CD4-positive, alpha-beta T cell (primary cell): ENCODE results near the gene SLC35A5. TPM values are rescaled to one million over a fixed set of nuclear protein-coding genes. Genes with fewer than 3 reads are reported as not detected.

Experiments used
- ATAC-seq: fragments of 200-7000 bp; cut with Tn5 transposase; one replicate; pipeline ENCODE4 v1.10.0; 2022; ENCODE audit warnings: mild to moderate bottlenecking; ENCODE audit not compliant: poor library complexity
- CTCF ChIA-PET: fragments of 350-600 bp; sonication (Branson Sonifier 250); formaldehyde crosslinking; loops from one replicate; lab custom pipeline; 2021; ENCODE audit warnings: antibody characterized with exemption, inconsistent platforms; lab: Charles Lee
- POLR2A ChIA-PET: fragments of 350-600 bp; sonication (Branson Sonifier 250); formaldehyde crosslinking; loops from one replicate; lab custom pipeline; 2021; ENCODE audit warnings: antibody characterized with exemption, inconsistent platforms; lab: Charles Lee
- DNase-seq, 14 experiments: peaks; one replicate each; pipeline ENCODE4 v3.0.0-alpha.2; 2013 to 2020; ENCODE audit warnings: mixed read lengths in 2 of 14
- H3K27ac ChIP-seq, 2 donors: one replicate each; pipeline versions ENCODE4 v1.5.1 to v1.7.0; 2013; ENCODE audit warnings: low read length in 2 of 2, low read depth in 1 of 2, mild to moderate bottlenecking in 1 of 2
- H3K27me3 ChIP-seq, 2 experiments: 1 replicate in 1 of 2; 2 replicates in 1 of 2; pipeline versions ENCODE4 v1.6.1 to v1.7.0; 2013; ENCODE audit warnings: low read length in 2 of 2, control low read depth in 1 of 2, mild to moderate bottlenecking in 1 of 2, moderate library complexity in 1 of 2; ENCODE audit not compliant: insufficient read depth in 2 of 2, control insufficient read depth in 1 of 2
- H3K36me3 ChIP-seq: one replicate; pipeline ENCODE4 v1.6.1; 2013; ENCODE audit warnings: low read length, control low read depth; ENCODE audit not compliant: insufficient read depth
- H3K4me1 ChIP-seq: one replicate; pipeline ENCODE4 v1.6.1; 2013; ENCODE audit warnings: low read length, control low read depth; ENCODE audit not compliant: insufficient read depth
- H3K4me3 ChIP-seq: one replicate; pipeline ENCODE4 v1.5.1; 2013; ENCODE audit warnings: mild to moderate bottlenecking, low read length, moderate library complexity
- H3K9me3 ChIP-seq, 2 experiments: 1 replicate in 1 of 2; 2 replicates in 1 of 2; pipeline versions ENCODE4 v1.6.1 to v1.7.0; 2013; ENCODE audit warnings: low read length in 2 of 2, mild to moderate bottlenecking in 2 of 2, control low read depth in 1 of 2, moderate library complexity in 1 of 2; ENCODE audit not compliant: control insufficient read depth in 1 of 2, insufficient read depth in 1 of 2
- H3K27ac Mint-ChIP-seq: one replicate; pipeline ENCODE4 v1.8.0; 2020; ENCODE audit warnings: mixed read lengths
- H3K27me3 Mint-ChIP-seq: one replicate; pipeline ENCODE4 v1.8.0; 2021; ENCODE audit warnings: mixed read lengths
- H3K36me3 Mint-ChIP-seq: one replicate; pipeline ENCODE4 v1.8.0; 2021; ENCODE audit warnings: low read depth, mixed read lengths
- H3K4me1 Mint-ChIP-seq: one replicate; pipeline ENCODE4 v1.8.0; 2021; ENCODE audit warnings: low read depth, mixed read lengths
- H3K4me3 Mint-ChIP-seq: one replicate; pipeline ENCODE4 v1.8.0; 2020; ENCODE audit warnings: mild to moderate bottlenecking, mixed read lengths
- H3K9me3 Mint-ChIP-seq: one replicate; pipeline ENCODE4 v1.8.0; 2020; ENCODE audit warnings: mixed read lengths
- intact Hi-C, 2 experiments: fragments of 100-400 bp; cut with DNase I in 1 of 2; cut with micrococcal nuclease in 1 of 2; formaldehyde crosslinking; loops; one replicate each; pipeline versions ENCODE4 v1.15.1 to v1.9.0; 2023 to 2025; cut with DNase I, micrococcal nuclease
- total RNA-seq, 174 experiments: library from RNA in 2 of 174; stranded (reverse) in 2 of 174; gene quantifications; one replicate each; pipeline ENCODE4 v1.2.3 and lab custom pipeline; 2021 to 2026
- TF ChIP-seq, protein P1 (sequence below): fragments of 200-600 bp; IDR thresholded peaks from one replicate; pipeline ENCODE4 v1.8.0; 2022; ENCODE audit warnings: antibody characterized with exemption, mild to moderate bottlenecking

SLC35A5 gene
- total RNA-seq, 2 experiments from 2014 or later = 4.6 to 7.3 TPM

DNA sequence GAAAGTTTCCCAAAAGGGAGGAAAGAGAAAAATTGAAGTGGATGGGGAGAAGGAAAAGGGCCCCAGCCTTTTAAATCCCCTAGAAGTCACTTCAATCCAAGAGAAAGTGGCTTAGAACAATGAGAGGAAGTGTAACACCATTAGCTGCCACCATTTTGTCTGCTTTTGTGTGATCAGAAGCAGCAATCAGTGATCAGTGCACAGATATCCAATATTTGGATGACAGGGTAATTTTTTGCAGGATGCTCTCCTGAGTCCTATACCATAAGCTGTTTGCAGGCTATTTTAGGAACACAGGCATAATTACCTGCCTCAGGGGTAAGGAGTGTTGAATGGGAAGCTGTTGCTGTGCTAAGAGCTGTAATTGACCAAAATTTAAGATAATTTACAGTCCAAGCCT is 31.4 kb downstream of the SLC35A5 start:
- H3K4me1 ChIP-seq = no peaks in the 10 kb centered on the region
- TF ChIP-seq, protein P1, sequence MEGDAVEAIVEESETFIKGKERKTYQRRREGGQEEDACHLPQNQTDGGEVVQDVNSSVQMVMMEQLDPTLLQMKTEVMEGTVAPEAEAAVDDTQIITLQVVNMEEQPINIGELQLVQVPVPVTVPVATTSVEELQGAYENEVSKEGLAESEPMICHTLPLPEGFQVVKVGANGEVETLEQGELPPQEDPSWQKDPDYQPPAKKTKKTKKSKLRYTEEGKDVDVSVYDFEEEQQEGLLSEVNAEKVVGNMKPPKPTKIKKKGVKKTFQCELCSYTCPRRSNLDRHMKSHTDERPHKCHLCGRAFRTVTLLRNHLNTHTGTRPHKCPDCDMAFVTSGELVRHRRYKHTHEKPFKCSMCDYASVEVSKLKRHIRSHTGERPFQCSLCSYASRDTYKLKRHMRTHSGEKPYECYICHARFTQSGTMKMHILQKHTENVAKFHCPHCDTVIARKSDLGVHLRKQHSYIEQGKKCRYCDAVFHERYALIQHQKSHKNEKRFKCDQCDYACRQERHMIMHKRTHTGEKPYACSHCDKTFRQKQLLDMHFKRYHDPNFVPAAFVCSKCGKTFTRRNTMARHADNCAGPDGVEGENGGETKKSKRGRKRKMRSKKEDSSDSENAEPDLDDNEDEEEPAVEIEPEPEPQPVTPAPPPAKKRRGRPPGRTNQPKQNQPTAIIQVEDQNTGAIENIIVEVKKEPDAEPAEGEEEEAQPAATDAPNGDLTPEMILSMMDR = no peak
- intact Hi-C loops = no loop called here
- H3K27me3 Mint-ChIP-seq = no peaks in the 10 kb centered on the region
- ChIA-PET CTCF (no interaction called here), POLR2A (interaction anchor here (1.1 kb wide), 1 partner anchor 32 kb away, joined by 3 read pairs; the partner anchor contains the start of genes ATG3 and SLC35A5)
- H3K36me3 Mint-ChIP-seq = peaks cover 82% of the 10 kb centered on the region
- ATAC-seq = no peak
- H3K9me3 Mint-ChIP-seq = peaks cover 5% of the 10 kb centered on the region
- no peak overlapping the region for H3K27ac Mint-ChIP-seq
- no peaks in the 10 kb centered on the region for H3K9me3 ChIP-seq
- no peaks in the 10 kb centered on the region for H3K27me3 ChIP-seq
- H3K36me3 ChIP-seq = peaks cover 23% of the 10 kb centered on the region
- no peak overlapping the region for H3K4me3 ChIP-seq
- peaks cover 9% of the 10 kb centered on the region for H3K4me1 Mint-ChIP-seq
- no peak overlapping the region for H3K4me3 Mint-ChIP-seq
- H3K27ac ChIP-seq = no peak overlapping the region
- no peak for DNase-seq

DNA sequence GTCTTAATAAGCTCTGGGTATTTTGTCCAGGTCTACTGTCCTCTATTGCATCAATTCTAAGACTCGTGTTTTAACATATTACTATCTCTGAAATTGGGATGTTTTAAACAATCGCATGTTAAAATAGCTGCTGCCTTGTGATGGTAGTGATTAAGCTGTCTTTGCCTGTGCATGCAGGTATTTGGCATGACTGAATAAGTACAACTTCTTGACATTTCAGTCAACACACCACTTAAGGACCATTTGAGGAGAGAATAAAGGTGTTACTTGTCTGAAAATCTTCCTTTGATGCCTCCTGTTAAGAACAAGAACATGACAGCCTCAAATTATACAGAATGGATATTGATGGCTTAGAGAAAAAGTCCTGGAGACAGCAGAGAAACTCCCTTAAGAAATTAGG is 33.0 kb downstream of the SLC35A5 start:
- H3K4me1 Mint-ChIP-seq = peaks cover 9% of the 10 kb centered on the region
- H3K9me3 Mint-ChIP-seq = peaks cover 5% of the 10 kb centered on the region
- ATAC-seq (no peak), DNase-seq (no peak)
- Histone ChIP-seq H3K4me1 (no peaks in the 10 kb centered on the region), H3K36me3 (peaks cover 22% of the 10 kb centered on the region), H3K9me3 (no peaks in the 10 kb centered on the region), H3K27me3 (no peaks in the 10 kb centered on the region), H3K4me3 (no peak overlapping the region), H3K27ac (no peak overlapping the region)
- ChIA-PET CTCF (no interaction called here), POLR2A (no interaction called here)
- TF ChIP-seq, protein P1 = no peak
- H3K36me3 Mint-ChIP-seq = peaks cover 70% of the 10 kb centered on the region
- no peak overlapping the region for H3K4me3 Mint-ChIP-seq
- H3K27me3 Mint-ChIP-seq = no peaks in the 10 kb centered on the region
- intact Hi-C loops = no loop called here
- no peak overlapping the region for H3K27ac Mint-ChIP-seq

DNA sequence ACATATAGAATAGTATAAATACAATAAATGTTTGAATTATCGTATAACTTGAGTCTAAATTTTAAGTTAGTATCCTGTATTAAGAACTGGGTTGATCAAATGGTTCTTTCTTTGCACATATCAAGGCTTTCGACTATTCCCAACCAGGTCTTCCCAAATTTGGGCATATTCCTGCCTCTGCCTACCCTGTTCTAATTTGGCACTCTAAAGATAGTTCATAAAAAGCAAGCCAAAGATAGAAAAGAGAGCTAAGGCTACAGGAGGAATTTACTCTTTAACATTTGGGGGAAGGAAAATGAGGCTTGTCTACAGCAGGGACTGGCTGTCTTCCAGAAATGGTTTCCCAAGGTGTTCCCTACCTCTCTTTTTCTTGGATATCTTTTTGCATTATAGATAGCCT is 36.1 kb downstream of the SLC35A5 start:
- Histone ChIP-seq H3K27ac (no peak overlapping the region), H3K4me3 (no peak overlapping the region), H3K4me1 (no peaks in the 10 kb centered on the region), H3K36me3 (peaks cover 17% of the 10 kb centered on the region), H3K27me3 (no peaks in the 10 kb centered on the region), H3K9me3 (no peaks in the 10 kb centered on the region)
- DNase-seq (no peak), ATAC-seq (no peak)
- peaks cover 39% of the 10 kb centered on the region for H3K36me3 Mint-ChIP-seq
- no peaks in the 10 kb centered on the region for H3K27me3 Mint-ChIP-seq
- POLR2A ChIA-PET = no interaction called here
- H3K4me1 Mint-ChIP-seq = no peaks in the 10 kb centered on the region
- TF ChIP-seq, protein P1 = no peak
- H3K9me3 Mint-ChIP-seq = peaks cover 2% of the 10 kb centered on the region
- CTCF ChIA-PET = no interaction called here
- no peak overlapping the region for H3K27ac Mint-ChIP-seq
- H3K4me3 Mint-ChIP-seq = no peak overlapping the region
- intact Hi-C loops = no loop called here
